GM10248 (cell line): Measurements from ENCODE around the gene ATP2B3.

Experiments used
- CTCF ChIA-PET: fragments of 300-600 bp; sonication (Branson Sonifier 250); formaldehyde crosslinking; extraction: SDS; loops from one replicate; lab custom pipeline; 2021; ENCODE audit warnings: antibody characterized with exemption; lab: Yijun Ruan, JAX
- POLR2A ChIA-PET: fragments of 350-650 bp; sonication (Branson Sonifier 250); formaldehyde crosslinking; extraction: SDS; loops from one replicate; lab custom pipeline; 2020; ENCODE audit warnings: antibody characterized with exemption; lab: Yijun Ruan, JAX
- DNase-seq: peaks from one replicate; pipeline ENCODE4 v3.0.0; 2012; ENCODE audit errors: extremely low spot score
- CTCF ChIP-seq: IDR thresholded peaks from 2 replicates; pipeline ENCODE4 v1.5.1; 2012; ENCODE audit warnings: mild to moderate bottlenecking, low read depth; ENCODE audit errors: extremely low read depth, missing control alignments, control extremely low read depth

Gene ATP2B3

GRCh38 chrX:153595387-153595786 is 77.9 kb downstream of the ATP2B3 start:
- ChIA-PET POLR2A (no interaction called here), CTCF (no interaction called here)
- no peak for DNase-seq
- TF ChIP-seq CTCF = no peak

GRCh38 chrX:153595859-153596857 is 78.7 kb downstream of the ATP2B3 start:
- DNase-seq = no peak
- no peak for TF ChIP-seq CTCF
- CTCF ChIA-PET = interaction anchor here (6.3 kb wide), 1 partner anchor 13 kb away, joined by 39 read pairs; no protein-coding TSS in a partner anchor
- POLR2A ChIA-PET = no interaction called here

GRCh38 chrX:153596981-153597750 is 79.7 kb downstream of the ATP2B3 start:
- DNase-seq = no peak
- CTCF ChIA-PET = interaction anchor here (6.3 kb wide), 1 partner anchor 12 kb away, joined by 39 read pairs; no protein-coding TSS in a partner anchor
- POLR2A ChIA-PET = no interaction called here
- no peak for TF ChIP-seq CTCF

- TF ChIP-seq CTCF = no peak
- no peak for DNase-seq
Measured at GRCh38 chrX:153598541-153599191, 81.2 kb downstream of the ATP2B3 start, which contains the start of gene CCNQ. Gene CCNQ (minus strand): TSS chrX:153599139. CDS start chrX:153599073, 66 bp downstream.

GRCh38 chrX:153599192-153600031 is 82.0 kb downstream of the ATP2B3 start:
- ChIA-PET POLR2A (no interaction called here), CTCF (interaction anchor here (1.0 to 6.3 kb wide), 4 partner anchors 10 to 68 kb away, joined by 3 to 39 read pairs (median 5); no protein-coding TSS in a partner anchor)
- DNase-seq = peak; percentile 94
- no peak for TF ChIP-seq CTCF

More at GRCh38 chrX:153598541-153599191, 81.2 kb downstream of the ATP2B3 start, which contains the start of gene CCNQ:
- POLR2A ChIA-PET = no interaction called here
- CTCF ChIA-PET = interaction anchor here (0.7 to 6.3 kb wide), 3 partner anchors 11 to 59 kb away, joined by 3 to 39 read pairs (median 3); no protein-coding TSS in a partner anchor
